ENCODE data around the gene NR2E3.

DNA sequence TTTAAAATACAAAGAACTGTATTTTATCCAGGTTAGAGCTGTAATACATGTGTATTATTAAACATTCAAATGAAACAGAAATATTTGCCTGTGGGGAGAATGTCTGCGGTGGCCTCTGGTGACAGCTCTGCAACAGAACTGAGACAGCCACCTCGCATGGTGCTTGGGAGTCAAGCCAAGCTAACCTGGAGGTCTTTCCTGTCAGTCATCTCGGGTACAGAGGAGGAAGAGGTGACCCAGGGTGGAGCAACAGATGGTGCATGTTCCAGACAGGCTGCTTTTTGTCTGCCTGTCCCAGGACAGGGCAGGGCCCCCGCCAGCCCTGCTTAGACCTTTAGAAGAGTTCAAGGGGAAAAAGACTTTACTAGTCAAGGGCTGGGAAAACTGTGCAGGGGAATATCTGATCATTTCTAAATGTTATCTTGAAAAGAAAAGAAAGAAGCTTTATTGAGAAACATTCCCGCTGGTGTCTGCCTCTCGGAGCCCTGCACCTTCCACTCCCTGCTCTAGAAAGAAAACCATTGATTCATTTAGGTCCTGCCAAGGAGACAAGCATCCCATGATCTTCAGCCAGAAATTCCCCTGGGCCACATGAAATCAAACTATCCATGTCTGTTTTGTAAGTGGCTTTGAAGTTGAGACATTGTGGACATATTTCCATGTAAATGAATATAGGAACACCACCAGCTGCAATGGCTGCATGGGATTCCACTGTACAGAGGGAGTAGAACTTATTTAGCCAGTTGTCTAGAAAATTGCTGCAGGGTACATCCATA is 5.5 kb upstream of the NR2E3 start:
- TF ChIP-seq, protein P1, sequence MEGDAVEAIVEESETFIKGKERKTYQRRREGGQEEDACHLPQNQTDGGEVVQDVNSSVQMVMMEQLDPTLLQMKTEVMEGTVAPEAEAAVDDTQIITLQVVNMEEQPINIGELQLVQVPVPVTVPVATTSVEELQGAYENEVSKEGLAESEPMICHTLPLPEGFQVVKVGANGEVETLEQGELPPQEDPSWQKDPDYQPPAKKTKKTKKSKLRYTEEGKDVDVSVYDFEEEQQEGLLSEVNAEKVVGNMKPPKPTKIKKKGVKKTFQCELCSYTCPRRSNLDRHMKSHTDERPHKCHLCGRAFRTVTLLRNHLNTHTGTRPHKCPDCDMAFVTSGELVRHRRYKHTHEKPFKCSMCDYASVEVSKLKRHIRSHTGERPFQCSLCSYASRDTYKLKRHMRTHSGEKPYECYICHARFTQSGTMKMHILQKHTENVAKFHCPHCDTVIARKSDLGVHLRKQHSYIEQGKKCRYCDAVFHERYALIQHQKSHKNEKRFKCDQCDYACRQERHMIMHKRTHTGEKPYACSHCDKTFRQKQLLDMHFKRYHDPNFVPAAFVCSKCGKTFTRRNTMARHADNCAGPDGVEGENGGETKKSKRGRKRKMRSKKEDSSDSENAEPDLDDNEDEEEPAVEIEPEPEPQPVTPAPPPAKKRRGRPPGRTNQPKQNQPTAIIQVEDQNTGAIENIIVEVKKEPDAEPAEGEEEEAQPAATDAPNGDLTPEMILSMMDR (conservative IDR thresholded peaks at IDR 0.05 in 1 of 2, IDR thresholded peaks at IDR 0.05 in 1 of 2; ENCODE audit: extremely low read depth in 1 of 2, insufficient read depth in 1 of 2, low read depth in 1 of 2, low read length in 2 of 2) = no peak
- TF ChIP-seq EZH2 (IDR thresholded peaks at IDR 0.05; ENCODE audit: borderline replicate concordance, low read length) = no peak

All from mammary epithelial cell (primary cell).